HL-60 (cell line): ENCODE measurements around the gene NFIB.

Experiments
- CTCF ChIP-seq: IDR thresholded peaks from one replicate; pipeline ENCODE4 v1.5.1; 2011; ENCODE audit warnings: low read length, control low read depth, inconsistent platforms; ENCODE audit not compliant: insufficient read depth
- GABPA ChIP-seq: IDR thresholded peaks from 2 replicates; pipeline ENCODE4 v1.6.1; 2012; ENCODE audit warnings: low read depth
- POLR2AphosphoS5 ChIP-seq: IDR thresholded peaks from 2 replicates; pipeline ENCODE4 v1.6.1; 2012; ENCODE audit warnings: low read depth
- SPI1 ChIP-seq: IDR thresholded peaks from 2 replicates; pipeline ENCODE4 v1.6.1; 2012; ENCODE audit warnings: low read depth, mild to moderate bottlenecking, borderline replicate concordance

DNA sequence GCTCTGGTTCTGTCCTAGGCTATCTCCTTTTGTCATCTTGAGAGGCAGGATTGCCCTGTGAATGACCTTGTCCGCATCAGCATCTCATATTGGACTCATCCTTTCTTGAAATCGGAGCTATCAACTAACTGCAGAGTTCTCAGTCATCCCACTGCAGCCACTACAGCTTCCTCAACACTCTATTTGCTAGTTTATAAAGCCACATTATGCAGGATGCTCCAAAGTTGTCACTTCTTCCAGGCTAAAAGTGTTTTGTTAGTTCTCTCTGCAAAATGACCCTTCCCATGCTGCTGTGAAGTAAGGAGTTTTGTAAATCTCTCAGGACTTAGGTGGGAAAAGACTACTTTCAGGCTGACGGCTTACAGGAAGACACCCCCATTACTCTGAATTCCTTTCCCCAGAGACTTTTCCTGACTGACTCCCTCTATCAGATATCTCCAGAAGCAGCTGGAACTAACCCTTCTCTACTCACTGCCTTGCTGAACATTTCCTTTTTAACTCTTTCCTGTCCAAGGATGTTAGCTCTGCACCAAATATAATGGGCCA is 257.6 kb downstream of the NFIB start:
- TF ChIP-seq POLR2AphosphoS5 = no peak
- TF ChIP-seq CTCF = no peak
- no peak for TF ChIP-seq GABPA
- no peak for TF ChIP-seq SPI1
